ENCODE measurements around the gene DSCAM.
"Not testable (repeated sequence)": the region's sequence is repeated elsewhere in the genome, so short reads cannot be mapped to it uniquely, and the experiment has no call there.

Gene DSCAM

DNA sequence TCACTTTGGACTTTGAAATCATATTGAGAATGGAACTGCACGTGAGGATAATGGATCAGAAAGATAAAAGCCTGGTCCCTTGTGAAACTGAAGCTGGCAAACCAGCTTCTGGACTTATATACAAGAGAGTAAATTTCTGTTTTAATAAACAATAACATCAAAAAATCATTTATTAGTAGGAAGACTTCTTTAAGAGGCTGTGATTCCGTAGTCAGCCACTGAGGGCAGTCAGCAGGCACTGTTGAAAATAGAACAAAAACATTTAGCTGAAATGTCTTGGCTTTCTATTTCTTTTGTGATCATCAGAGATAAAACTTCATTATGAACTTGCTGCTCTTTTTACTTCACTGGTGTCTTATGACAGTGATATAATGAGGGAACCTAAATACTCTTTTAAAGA is 490.3 kb downstream of the DSCAM start:
- DNase-seq: no peak

DNA sequence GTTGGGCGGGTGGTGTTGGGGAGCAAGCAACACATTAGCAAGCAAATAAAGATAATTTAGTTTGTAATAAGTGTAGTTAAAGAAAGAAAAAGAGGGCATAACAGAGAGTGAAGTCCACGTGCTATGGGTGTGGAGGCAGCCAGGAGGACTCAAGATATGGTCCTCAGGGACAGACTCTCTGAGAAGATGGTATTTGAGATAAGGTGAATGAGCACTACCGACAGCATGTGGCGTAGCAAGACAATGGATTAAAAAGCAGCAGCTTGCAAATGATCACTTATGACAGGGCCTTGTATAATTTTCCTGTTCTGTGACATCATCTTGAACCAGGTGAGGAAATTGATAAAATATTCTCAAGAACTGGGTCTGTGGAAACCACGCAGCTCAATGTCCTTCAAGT is 491.9 kb downstream of the DSCAM start:
- no peak for DNase-seq

DNA sequence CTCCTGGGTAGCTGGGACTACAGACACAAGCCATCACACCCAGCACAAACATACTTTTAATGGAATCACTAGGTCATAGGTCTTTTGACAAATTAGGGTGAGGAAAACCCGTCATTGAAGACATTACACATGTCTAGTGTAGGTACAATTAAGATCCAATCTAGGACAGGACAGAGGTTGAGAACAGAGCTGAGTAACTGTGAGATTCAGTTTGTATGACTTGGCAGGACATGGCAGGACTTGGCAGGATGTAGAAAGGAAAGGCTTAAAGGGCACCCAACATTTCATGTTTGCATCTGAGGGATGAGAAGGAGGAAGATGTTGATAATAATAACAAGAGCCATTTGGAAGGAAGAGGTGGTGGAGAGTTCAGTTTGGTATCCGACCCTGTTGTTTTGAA is 496.0 kb downstream of the DSCAM start:
- no peak for DNase-seq

DNA sequence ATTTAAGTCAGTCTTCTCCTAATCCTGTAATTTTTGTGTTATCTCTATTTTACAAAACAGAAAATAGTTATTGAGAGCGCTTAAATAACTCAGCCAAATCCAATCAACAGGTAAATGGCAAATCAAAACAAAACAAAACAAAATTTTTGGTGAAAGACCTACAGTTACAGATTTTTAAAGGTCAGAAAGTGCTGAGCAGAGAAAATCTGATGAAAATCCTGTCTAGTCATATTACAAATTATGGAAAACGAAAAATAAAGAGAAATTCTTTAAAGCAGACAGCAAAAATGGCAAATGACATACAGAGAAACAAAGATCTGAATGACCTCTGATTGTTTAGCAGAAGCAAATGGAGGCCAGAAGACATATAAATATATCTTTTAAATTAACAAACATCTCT is 497.4 kb downstream of the DSCAM start:
- DNase-seq: no peak

DNA sequence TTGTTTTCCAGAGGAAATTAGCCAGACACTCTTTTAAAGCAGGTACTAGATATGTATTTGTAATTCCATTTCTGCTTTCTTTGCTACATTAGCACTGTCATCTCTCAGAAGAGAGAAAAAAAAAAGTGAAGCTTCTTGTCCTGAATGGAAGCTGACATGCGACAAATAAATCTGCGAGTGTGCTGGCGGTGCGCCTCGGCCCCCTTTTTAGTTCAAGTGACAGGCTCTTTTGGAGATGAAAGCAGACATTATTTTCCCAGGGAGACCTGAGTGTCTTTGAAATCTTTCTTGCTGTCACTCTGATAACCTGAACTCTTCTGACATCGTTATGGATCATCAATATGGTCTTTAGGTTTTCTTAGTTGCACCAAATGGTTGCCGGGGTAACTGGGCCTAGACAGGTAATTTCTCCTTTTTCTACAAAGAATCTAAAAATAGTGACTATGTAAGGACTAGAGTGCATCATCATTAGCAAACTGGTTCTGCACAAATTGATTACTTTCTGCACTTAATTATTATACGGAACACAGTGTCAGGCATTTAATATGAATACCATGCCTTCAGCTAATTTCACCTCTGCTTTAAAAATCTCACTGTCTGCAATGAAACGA is 501.1 kb downstream of the DSCAM start:
- DNase-seq: no peak

DNA sequence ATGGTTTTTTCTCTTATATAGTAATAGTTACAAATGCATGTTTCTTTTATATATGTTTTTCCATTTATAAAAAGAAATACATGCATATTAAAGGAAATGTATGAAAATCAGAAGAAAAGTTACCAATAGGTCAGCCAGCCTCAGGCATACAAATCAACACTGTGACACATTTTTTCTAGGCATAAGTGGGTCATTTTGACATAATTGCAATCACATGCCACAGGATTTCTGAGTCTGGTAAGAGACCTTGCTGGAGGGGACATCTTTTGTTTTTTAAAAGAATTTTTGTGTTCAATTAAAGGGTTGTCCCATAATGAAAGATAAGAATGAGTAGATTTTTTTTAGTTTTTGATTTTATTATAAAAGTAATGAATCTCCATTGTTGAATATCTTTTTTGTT is 506.6 kb downstream of the DSCAM start:
- no peak for DNase-seq

DNA sequence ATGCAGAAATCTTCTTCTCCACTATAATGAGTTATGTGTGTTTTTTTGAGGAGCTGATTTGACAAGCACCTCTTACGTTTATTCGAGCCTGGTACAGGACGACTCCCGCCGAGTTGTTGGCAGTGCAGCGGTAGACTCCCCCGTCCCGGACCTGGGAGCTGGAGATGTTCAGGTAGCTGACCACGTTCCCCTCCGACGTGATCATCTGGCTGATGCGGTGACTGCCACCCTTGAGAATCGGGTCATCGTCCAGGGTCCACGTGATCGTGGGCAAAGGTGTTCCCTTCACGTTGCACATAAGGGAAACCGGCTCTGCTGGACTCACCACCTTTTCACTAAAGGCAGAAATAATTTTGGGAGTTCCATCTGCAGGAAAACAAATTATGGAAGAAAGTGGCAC is 507.9 kb downstream of the DSCAM start:
- no peak for DNase-seq

DNA sequence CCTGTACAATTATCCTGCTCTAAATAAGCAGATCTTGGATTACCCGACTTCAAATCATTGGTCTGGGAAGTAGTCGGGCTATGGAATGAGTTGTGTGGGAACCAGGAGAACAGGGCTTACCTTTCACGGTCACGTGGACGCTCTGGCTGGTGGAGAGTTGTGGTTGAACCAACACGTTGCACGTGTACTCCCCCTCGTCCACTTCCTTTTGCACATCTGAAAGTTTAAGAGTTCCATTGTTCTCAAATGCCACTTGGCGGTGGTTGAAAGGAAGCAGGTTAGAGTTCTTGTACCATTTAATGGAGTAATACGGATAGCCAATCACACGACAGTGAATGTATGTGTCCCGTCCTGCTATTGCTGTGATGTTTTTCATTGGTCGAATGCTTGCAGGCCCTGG is 509.0 kb downstream of the DSCAM start:
- no peak for DNase-seq

DNA sequence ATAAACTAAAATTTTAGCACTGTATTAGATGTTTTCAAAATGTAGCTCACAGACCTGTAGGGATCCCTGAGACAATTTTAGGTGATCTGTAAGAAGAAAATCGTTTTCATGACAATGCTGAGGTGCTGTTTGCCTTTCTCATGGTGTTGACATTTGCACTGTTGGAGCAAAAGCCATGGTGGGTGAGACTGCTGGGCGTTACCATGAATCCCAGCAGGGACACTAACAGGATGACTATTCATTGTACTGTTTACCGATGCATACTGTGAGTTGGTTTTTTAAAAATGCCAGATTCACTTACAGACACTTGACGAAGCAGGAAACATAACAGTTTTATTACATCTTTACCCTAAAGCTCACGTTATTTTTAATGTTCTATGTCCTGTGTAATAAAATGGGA is 511.3 kb downstream of the DSCAM start:
- no peak for DNase-seq

DNA sequence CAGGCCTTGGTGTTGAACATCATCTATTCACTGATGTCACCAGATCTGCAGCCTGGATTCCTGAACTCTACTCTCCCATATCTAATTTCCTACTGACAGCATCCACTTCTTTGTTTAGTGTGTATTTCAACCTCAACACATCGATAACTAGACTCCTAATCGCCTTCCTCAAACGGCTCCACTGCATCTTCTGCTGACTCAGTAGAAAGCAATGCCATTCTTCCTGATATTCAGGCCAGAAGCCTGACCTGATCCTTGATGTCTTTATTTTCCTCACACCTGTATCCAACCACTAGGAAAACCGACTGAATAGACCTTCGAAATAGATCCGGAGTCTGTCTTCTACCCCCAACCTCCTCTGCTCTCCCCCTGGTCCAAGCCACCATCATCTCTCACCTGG is 512.8 kb downstream of the DSCAM start:
- no peak for DNase-seq

DNA sequence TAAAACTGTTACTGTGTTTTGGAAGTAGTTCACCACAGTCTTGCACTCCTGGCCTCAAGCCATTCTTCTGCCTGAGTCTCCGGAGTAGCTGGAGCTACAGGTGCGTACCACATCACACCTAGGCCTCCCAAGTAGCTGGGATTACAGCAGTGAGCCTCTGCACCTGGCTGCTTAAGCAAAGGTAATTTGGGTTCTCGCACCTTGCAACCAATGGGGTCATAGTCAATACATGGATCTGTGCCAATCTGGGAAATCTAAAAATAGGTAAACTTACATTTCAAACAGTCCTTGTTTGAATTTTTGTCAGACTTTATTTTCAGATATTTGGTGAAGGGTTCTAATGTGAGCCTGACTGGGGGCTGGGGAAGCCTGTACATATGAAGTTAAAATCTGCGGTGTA is 513.2 kb downstream of the DSCAM start:
- DNase-seq: no peak

DNA sequence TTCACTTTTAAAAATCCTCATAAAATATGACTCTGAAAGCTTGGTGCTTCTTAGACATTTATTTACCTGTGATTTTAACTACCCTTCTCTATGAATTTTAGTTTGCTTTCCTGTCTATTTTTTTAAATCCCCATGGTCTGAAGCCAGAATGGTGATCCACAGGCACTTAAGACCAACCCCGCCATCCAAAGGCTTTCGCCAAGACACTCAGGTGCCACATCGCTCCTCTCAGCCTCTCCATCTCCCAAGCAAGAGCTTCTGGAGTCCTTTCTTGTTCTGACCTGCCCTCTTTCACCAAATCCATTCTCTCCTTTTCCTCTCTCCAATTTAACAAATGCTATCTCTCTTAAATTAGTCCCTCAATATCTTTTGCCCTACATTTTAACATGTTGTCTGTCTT is 515.2 kb downstream of the DSCAM start:
- DNase-seq: no peak

DNA sequence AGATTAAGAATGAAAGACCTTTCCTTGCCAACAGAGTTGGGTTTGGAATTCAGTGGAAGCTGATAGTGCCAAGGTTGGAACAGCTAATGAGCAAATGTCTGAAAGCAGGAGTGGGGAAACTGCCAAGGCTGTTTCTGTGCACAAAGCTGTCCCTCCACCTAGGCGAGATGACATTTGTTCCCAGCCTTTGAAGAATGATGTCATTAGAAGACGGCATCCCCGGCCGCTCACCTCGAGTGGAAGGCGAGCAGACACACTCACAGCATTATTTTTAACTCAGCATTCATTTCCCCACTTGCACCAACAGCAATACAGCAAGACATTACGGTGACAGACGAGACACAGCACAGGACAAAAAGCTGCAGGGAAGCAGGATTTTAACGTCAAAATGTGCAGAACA is 515.8 kb downstream of the DSCAM start:
- DNase-seq: no peak

DNA sequence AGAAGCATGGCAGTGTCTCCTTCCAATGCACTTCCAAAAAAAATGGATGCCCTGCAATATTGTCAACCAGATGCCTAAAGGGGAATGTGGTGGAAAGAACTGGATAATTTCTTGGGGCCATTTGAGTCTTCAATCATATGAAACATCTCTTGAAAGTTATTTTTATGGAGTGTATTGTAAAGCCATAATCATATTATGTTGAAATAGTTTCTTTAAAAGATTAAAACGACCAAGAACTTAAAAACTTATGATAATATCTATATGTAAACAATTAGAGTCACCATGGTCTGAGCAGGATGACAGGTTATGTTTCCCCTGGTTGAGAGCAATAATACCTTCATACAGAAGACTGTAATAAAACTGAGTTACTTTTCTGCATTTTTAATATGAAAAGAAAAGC is 522.6 kb downstream of the DSCAM start:
- DNase-seq: no peak

DNA sequence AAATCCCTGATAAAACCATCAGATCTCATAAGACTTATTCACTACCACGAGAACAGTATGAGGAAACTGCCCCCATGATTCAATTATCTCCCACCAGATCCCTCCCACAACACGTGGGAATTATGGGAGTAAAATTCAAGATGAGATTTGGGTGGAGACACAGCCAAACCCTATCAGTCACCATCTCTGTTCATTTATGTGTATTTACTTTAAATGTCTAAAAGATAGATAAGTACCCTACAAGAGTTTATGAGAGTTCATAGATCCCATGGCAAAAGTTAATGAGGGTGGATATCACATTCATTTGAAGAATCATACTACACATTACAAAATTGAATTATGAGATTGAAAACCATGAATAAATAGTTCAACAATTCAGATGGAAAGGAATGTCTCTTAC is 526.2 kb downstream of the DSCAM start:
- not testable (repeated sequence) for DNase-seq

DNA sequence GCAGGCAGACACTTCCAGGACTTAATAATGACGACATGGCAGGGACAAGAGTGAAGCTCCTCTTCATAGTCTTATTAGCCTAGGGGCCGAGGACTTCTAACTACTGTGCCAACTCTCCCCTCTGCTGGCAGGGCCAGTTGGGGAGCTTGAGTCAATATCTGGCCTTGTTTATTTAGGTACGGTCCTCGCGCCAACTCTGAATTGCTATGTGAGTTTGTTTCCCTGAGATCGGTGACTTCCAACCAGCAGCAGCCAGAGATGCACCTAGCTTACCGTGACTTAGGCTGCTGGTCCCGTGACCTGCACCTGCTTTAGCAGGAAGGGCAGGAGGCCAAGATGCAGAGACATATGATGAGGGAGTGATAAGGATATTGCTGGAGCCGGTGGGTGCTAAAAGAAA is 528.6 kb downstream of the DSCAM start:
- no peak for DNase-seq

DNA sequence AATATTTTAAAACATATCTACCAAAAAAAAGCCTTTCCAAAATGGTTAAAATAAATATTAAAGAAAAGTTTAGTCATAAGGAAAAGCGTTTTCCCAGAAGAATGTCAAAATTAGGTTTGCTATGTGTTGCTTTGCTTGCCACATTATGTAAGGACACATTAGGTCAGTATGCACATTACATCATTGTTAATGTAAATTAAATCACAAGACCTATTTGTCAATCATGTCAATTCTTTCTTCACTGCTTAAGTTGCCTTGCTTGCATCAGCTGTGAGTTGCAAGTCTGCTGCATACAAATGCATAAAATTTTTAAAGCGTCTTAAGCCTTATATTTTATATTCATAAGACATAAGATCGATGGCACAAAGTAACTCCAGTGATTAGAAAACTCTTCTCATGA is 530.9 kb downstream of the DSCAM start:
- DNase-seq: no peak

DNA sequence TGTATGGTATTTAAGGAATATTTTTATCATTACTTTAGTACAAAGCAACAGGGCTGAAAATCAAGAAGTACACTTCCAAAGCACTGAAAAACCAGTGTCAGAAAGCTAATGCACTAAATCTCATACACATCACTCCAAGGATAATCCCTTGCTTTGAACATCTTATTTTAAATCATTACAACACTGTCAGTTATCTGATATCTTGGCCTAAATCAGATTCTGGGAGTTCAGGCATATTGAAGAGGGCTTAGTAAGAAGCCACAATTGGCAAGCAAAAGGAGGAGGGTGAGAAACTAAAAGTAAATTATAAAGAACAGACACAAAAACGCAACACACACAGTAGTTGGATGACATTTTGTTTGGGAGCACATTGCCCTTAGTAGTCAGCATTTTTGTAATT is 531.3 kb downstream of the DSCAM start:
- DNase-seq: no peak

DNA sequence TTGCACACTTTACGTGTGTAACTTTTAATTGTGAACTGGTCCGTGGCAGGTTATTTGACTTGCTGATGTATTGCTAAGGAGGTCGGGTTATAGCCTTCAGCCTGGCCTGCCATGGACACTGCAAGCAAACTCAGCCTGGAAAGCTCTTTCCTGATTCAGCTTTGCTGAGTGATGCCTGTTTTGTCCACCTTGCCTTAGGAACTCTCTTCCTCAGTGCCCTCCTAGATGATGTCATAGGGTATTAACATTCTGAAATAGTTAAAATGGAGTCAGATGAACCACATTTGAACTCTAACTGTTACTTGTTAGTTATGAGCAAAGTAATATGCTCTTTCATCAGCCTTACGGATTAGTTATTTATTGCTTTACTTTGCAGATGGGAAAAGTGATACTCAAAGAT is 533.7 kb downstream of the DSCAM start:
- no peak for DNase-seq

DNA sequence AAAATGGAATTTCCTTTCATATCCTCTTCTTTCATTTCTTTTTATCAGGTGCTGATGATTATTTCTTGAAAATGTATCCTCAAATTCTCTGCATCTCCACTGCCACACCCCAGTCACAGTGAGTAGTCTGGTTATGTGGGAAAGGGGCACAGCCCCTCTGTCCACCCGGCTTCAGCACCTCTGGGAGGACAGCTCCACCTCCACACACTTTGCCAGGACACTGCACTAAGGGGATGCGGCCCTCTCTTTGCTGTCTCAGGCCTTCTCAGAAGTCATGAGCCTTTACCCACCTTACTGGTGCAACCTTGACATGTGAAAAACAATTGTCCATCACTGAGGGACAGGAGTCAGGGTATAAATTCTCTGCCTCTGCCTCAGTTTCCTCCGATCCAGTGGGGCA is 546.7 kb downstream of the DSCAM start:
- DNase-seq: no peak

DNA sequence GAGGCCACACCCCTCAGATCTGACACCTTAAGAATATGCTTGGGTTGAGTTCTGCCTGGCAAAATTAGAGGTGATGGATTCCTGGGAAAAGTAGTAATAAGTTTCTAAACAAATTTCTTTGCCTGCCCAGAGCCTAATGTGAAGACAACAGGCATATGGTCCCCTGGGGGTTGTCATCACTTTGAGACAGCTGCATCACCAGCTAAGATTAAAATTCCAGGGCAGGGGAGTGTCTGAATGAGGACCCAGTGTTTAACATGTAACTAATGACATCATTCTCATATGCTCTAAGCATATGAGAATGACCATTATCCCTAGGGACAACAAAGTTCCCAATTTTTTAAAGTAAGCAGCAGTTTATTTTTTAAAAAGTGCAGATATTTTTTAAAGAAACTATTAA is 547.5 kb downstream of the DSCAM start:
- DNase-seq: no peak

DNA sequence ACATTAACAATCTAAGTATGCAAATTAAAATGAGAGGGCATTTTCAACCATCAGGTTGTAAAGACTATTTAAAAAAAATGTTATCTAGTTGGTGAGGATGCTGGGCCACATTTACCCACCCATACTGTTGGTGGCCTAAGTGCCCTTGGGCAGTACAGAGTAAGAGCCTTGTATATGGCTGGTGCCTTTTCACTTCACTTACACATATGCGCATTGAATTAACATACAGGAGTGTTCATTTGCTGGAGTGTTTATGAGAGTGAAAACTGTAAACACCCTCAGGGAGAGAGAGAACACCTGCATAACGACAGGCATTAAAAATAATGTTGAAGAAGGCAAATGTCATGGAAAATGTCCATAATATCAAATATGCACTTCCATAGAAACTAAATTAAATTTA is 552.6 kb downstream of the DSCAM start:
- no peak for DNase-seq

DNA sequence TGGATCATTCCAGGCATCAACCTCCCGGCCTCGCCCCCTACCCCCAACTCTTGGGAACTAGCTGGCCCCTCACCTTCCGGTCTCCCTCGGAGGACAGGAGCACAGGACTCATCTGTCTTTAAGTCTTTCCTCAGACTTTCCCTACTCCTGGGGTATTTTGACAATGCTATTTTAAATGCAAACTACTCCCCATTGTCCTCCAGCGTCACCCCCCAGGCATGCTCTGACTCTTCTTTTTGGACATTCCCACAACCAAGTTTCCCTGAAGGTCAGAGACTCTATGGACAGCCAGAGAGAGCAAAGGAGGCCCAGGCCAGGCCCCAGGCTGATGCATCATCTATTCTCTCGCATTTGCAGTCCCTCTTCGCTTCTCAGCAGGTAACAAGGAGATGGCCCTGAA is 555.4 kb downstream of the DSCAM start:
- no peak for DNase-seq

DNA sequence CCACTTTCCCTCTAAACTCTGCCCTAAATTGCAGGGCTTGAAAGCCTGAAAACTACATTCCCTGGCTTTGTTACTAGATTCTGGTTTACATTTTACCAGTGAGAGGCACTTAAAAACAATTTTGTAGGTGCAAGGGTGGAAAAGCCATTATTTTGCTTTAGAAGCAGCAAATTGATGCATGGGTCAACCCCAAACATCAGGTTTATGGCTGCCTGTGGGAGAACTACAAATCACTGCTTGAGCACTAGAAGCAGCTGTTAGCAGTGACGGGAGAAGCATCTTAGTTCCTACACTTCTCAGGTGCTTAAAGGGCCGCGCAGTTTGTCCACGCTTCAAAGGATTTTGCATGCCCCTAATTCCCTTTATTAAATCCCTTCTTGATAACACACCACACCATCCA is 562.5 kb downstream of the DSCAM start:
- DNase-seq: no peak

DNA sequence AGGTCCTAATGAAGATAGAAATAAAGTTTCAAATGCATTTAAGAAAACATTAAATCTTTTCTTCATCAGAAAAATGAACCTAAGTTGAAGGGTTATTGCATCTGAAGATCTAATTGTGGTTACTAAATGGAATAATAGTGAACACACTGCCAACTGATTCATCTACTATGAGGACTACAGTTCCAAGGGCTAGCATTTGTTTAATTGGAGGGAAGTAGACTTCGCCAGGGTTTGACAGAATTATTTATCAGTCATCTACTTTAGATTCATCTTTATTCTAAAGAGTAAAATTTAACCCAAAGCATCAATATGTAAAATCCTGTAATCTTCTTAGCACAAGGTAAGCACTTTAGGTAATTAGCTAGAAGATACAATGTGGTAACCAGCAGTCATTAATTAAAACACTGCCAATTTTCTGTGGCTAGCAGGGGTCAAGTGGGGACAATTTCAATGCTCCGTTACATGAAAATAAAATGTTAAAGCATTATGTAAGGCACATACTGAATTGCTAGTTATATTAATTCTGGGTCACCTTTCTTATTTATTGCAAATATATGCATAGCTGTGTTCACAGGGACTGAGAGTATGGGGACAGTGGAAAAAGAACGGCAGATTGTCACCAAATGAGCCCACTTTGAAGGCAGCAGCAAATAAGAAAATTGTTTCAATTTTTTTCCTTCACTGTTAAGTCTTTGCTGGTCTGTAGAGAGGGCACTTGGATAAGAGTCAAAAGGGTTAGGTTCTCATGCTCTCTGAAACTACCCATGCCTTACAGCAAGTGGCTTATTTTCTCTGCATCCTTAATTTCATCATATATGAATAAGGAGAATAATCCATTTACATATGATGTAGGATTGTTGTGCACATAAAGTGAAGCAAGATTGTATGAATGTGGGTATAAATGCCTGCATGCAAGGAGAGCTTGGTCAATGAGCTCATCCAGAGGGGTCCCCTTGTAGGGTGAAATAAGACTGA is 563.8 kb downstream of the DSCAM start:
- DNase-seq: no peak
